Measurements from ENCODE around the gene PDLIM7.
A peak's percentile ranks its signal among the peaks of the same experiment; 100 is the strongest.

The PDLIM7 gene

DNA sequence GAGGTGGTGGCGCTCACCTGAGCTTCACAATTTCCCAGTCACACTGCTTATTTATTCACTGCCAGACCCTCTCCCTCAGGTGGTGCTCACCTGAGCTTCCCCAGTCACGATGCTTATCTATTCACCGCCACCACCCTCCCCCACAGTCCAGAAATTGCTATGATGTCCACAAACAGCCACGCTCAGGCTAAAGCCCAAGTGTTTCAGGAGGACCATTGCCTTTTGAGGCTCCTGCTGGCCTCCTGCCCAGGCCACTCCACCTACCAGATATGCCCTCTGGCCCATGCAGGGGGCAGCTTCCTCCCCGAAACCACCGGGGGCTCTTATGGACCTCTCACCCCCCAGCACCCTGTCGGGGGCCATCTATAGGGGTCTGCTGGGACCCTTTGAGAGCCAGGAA is 4.6 kb downstream of the PDLIM7 start:
- H3K4me1 Mint-ChIP-seq: peaks cover 39% of the 10 kb centered on the region
- no peak for TF ChIP-seq CTCF (IDR thresholded peaks at IDR 0.05; ENCODE audit: unreplicated experiment in 3 of 3)
- peak overlapping the region; percentile 52 to 81 (median 79) for H3K4me3 Mint-ChIP-seq
- H3K36me3 Mint-ChIP-seq (ENCODE audit: low read depth): peaks cover 24% of the 10 kb centered on the region
- no peaks in the 10 kb centered on the region for H3K27me3 Mint-ChIP-seq (ENCODE audit: low read depth)
- H3K27ac Mint-ChIP-seq: peak overlapping the region; percentile 61 to 96 (median 84)
- no peaks in the 10 kb centered on the region for H3K9me3 Mint-ChIP-seq

- H3K36me3 Mint-ChIP-seq (ENCODE audit: low read depth): peaks cover 30% of the 10 kb centered on the region
- TF ChIP-seq CTCF (IDR thresholded peaks at IDR 0.05; ENCODE audit: unreplicated experiment in 3 of 3): no peak
- no peaks in the 10 kb centered on the region for H3K9me3 Mint-ChIP-seq
- no peaks in the 10 kb centered on the region for H3K27me3 Mint-ChIP-seq (ENCODE audit: low read depth)
- H3K4me3 Mint-ChIP-seq: peak overlapping the region in 2 of 3 experiments; percentile 45 to 81
- peaks cover 37% of the 10 kb centered on the region for H3K4me1 Mint-ChIP-seq
- peak overlapping the region; percentile 61 to 96 (median 84) for H3K27ac Mint-ChIP-seq
Measured at GRCh38 chr5:177491983-177492746, 5.2 kb downstream of the PDLIM7 start.

- Mint-ChIP-seq H3K9me3 (no peaks in the 10 kb centered on the region), H3K27me3 (ENCODE audit: low read depth) (no peaks in the 10 kb centered on the region), H3K4me1 (peaks cover 40% of the 10 kb centered on the region), H3K4me3 (peak overlapping the region in 1 of 3 experiments; percentile 46), H3K36me3 (ENCODE audit: low read depth) (peaks cover 32% of the 10 kb centered on the region), H3K27ac (peak overlapping the region in 2 of 3 experiments; percentile 53 to 80)
- peak; percentile 94 to 96 (median 95) for TF ChIP-seq CTCF (IDR thresholded peaks at IDR 0.05; ENCODE audit: unreplicated experiment in 3 of 3)
Measured at GRCh38 chr5:177491429-177491945, 5.9 kb downstream of the PDLIM7 start.

DNA sequence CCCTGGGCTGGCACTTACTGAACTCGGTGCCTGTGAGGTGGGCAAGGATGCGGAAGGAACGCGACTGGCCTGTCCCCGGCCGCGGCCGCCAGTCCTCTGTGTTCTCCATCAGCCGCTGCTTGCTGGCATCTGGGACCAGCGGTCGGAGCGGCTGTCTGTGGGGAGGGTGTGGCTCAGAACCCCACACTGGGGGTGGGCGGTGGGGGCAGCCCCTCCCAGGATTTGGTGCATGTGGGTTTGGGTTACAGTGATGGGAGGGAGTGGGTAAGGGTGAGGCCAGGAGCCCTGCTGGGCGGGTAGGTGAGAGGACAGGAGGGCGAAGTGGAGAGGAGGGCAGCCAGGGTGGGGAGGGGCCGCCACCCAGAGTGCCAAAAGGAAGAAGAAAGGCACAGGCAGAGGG is 6.4 kb downstream of the PDLIM7 start:
- H3K9me3 Mint-ChIP-seq: no peaks in the 10 kb centered on the region
- peaks cover 37% of the 10 kb centered on the region for H3K36me3 Mint-ChIP-seq (ENCODE audit: low read depth)
- H3K27ac Mint-ChIP-seq: peak overlapping the region in 2 of 3 experiments; percentile 53 to 80
- H3K4me1 Mint-ChIP-seq: peaks cover 40% of the 10 kb centered on the region
- H3K27me3 Mint-ChIP-seq (ENCODE audit: low read depth): no peaks in the 10 kb centered on the region
- no peak for TF ChIP-seq CTCF (IDR thresholded peaks at IDR 0.05; ENCODE audit: unreplicated experiment in 3 of 3)
- peak overlapping the region in 1 of 3 experiments; percentile 46 for H3K4me3 Mint-ChIP-seq

- Mint-ChIP-seq H3K27me3 (ENCODE audit: low read depth) (no peaks in the 10 kb centered on the region), H3K27ac (peak overlapping the region; percentile 27 to 74 (median 53)), H3K4me1 (peaks cover 42% of the 10 kb centered on the region), H3K4me3 (peak overlapping the region in 2 of 3 experiments; percentile 24 to 58), H3K36me3 (ENCODE audit: low read depth) (peaks cover 40% of the 10 kb centered on the region), H3K9me3 (no peaks in the 10 kb centered on the region)
- no peak for TF ChIP-seq CTCF (IDR thresholded peaks at IDR 0.05; ENCODE audit: unreplicated experiment in 3 of 3)
Measured at GRCh38 chr5:177490311-177490991, 7.0 kb downstream of the PDLIM7 start.

All from nephron (organoid).